GM18873 (cell line): ENCODE results near the gene GABPB2.

ENCODE experiments used
- ATAC-seq: cut with Tn5 transposase; IDR thresholded peaks from one replicate; pipeline ENCODE4 v1.9.1; 2021; ENCODE audit warnings: mild to moderate bottlenecking, moderate library complexity, moderate number of reproducible peaks; ENCODE audit not compliant: unreplicated experiment, low FRiP score

The GABPB2 gene

DNA sequence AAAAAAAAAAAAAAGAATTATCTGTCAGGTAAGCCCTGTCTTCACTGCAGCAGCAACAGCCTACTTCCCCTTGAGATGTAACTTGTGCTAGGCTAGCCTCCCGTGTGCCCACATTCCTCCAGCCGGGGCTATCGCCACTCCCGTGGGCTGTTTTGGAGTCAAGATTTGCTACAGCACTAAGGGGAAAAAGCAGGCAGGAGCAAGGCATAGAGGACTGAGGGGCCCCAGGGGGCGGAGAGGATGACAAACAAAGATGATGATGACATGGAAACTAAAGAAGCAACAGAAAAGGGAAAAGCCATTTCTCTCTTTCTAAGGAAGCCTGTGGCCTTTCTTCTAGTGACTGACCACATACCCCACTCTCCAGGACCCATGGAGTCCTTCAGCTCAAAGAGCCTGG lies 87.8 kb downstream of the GABPB2 start:
- ATAC-seq, result no peak

DNA sequence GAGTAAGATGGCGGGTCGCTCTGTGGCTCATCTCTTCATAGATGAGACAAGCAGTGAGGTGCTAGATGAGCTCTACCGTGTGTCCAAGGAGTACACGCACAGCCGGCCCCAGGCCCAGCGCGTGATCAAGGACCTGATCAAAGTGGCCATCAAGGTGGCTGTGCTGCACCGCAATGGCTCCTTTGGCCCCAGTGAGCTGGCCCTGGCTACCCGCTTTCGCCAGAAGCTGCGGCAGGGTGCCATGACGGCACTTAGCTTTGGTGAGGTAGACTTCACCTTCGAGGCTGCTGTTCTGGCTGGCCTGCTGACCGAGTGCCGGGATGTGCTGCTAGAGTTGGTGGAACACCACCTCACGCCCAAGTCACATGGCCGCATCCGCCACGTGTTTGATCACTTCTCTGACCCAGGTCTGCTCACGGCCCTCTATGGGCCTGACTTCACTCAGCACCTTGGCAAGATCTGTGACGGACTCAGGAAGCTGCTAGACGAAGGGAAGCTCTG lies 88.2 kb downstream of the GABPB2 start:
- no peak for ATAC-seq

DNA sequence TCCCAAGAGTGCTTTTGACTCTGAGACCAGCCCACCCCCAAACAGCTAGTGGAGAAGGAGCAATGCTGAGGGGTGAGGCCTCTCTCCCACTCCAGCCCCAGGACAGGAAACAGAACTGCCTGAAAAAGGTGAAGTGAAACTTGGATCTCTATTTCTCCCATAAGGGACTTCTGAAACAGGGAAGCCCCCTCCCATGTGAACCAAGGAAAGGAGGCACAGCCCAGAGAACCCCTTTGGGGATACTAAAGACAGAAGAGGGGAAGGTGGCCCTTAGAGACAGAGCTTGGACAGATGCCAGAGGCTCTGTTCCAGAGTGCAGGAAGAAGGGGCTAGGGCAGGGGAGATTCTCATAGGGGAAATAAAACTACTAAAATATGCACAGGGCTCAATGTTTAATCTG lies 88.8 kb downstream of the GABPB2 start:
- no peak for ATAC-seq

DNA sequence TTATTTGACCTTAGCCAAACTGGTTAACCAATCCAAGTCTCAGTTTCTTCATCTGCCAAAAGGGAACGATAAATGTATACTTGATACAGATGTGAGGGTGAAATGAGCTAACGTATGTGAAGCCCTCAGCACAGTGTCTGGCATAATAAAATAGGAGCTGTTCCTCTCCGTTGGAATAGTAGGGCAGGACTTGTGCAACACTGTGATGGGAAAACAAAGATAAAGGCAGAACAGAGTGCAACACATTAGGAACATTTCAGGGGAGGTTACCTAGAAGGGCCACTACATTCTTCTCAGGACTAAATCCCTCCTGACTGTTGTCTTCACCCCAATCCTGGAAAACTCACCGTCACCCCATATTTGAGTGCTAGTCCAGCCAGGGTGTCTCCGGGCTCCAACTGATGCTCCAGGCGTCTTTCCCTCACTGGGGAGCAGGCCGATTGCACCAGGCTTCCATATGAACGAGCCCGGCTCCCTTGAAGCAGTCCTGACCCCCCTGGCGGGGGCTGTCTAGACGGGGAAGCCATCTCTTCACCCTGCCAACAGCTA lies 94.2 kb downstream of the GABPB2 start:
- no peak for ATAC-seq

DNA sequence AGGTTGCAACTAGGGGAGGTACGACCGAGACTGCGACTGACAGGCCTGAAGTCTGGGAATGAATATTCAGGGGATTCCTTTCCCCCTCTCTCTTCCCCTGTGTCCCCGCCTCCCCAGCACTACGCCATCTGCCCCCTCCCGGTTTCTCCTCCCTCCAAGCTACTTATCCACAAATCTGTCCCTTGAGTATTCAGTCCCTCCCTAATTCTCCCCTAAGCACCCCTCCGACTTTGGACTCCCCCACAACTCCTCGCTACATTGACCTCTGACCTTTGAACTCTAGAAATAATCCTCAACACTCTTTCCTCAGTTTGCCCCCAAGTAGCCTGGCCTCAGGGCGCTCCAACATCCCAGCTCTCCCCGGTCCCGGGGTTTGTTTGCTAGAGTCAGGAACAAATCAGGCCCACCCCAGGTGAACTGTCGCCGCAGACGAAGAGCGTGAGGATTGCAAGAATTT lies 94.7 kb downstream of the GABPB2 start:
- no peak for ATAC-seq

DNA sequence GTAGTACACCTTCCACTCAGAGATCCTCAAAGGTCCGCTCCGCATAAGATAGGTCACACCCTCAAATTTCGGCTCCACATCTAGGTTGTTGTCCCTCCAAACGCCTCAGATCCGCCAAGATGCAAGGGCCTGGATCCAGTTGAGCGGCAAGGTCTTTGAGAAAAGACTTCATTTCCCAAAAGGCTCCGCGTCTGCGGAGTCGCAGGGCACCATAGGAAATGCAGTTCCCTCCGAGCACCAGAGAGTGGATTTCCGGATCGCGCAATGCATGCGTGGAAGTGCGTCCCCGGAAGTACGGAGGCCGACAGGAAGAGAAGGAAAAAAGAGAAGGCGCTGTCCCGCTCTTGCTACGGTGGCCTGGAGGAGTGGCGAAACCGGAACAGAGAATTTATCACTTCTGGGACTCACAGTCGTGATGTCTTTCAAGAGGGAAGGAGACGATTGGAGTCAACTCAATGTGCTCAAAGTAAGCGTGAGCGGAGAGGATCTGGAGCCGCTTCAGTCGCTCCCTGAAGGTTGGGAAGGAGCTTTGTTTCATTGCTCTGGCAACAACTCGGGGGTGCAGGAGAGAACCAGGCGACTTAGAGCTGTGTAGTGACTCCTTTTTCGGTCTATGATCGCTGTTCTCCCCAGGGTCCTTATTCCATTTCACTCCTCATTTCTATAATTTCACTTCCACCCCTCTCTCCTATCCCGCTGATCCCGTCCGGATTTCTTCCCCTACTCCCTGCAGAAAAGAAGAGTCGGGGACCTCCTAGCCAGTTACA lies 95.4 kb downstream of the GABPB2 start, which contains the start of the genes LYSMD1 and SCNM1:
Gene LYSMD1, minus strand, starts transcription at position 165 of the 767 bp plus-strand sequence. CDS start 644 bp downstream, outside the sequence.
Gene SCNM1, plus strand, starts transcription at position 407 of the 767 bp plus-strand sequence. Its CDS starts 9 bp downstream, at position 416.
- ATAC-seq, result peak; percentile 78

DNA sequence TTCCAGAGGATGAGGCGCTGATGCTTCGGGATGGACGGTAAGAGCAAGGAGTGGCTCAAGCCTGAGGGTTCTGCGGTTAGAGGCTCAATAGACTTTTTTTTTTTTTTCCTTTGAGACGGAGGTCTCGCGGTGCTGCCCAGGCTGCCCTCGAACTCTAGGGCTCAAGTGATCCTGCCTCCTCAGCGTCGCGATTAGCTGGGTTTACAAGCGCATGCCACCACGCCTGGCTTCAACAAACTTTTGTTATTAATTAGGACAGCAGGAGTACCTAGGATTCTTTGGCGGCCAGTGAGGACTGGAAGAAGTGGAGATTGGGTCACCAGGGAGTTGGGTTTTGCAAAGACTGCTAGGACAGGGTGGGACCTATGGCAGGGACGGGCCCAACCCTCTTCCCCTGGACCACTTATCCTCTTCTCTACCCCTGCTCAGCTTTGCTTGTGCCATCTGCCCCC lies 96.0 kb downstream of the GABPB2 start:
- peak; percentile 17 for ATAC-seq

DNA sequence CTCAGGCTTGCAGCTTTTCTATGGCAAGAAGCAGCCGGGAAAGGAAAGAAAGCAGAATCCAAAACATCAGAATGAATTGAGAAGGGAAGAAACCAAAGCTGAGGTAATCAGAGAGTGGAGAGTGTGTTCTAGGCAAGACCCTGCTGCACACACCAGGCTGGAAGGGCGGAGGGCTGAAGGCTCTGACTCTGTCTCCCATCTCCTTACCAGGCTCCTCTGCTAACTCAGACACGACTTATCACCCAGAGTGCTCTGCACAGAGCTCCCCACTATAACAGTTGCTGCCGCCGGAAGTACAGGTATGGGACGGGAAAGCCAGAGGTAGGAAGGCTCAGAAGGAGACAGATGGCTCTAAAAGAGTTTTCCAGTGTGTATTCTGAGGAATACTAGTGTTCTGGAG lies 96.6 kb downstream of the GABPB2 start:
- ATAC-seq, result no peak

DNA sequence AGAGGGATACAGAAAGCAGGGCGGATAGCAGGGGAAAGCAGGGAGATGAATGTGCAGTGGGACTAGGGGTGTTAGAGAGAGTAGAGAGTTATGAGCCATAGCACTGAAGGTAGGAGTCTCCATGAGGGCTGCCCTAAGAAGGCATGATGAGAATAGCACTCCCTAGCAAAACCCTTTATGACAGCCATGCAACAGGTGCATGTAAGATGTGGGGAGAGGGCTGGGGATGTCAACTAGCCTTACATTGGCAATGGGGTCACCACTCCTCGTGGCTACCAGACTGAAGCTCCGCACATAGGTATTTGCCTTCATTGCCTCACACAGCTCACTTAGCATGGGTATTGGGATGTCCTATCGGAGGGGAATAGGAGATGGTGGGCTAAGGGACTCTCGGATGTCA lies 100.6 kb downstream of the GABPB2 start:
- no peak for ATAC-seq
